Ascending aorta (tissue), 2 donors: ENCODE results near the gene FYN. TPM values are rescaled to one million over a fixed set of nuclear protein-coding genes. Genes with fewer than 3 reads are reported as not detected.

Source experiments
- DNase-seq, 2 donors: peaks; one replicate each; pipeline ENCODE4 v3.0.0-alpha.2; 2019; ENCODE audit warnings: low spot score in 2 of 2
- H3K27ac ChIP-seq, 2 donors: fragments of 200-600 bp; sonication (generic); one replicate each; pipeline ENCODE4 v1.5.1; 2016 to 2017; ENCODE audit warnings: mild to moderate bottlenecking in 1 of 2
- H3K27me3 ChIP-seq: fragments of 200-600 bp; sonication (generic); one replicate; pipeline ENCODE4 v1.5.1; 2017
- H3K36me3 ChIP-seq, 2 donors: fragments of 200-600 bp; sonication (generic); one replicate each; pipeline ENCODE4 v1.5.1; 2016
- H3K4me1 ChIP-seq, 2 donors: fragments of 200-600 bp; sonication (generic); one replicate each; pipeline ENCODE4 v1.5.1; 2016 to 2017; ENCODE audit warnings: mild to moderate bottlenecking in 1 of 2
- H3K4me3 ChIP-seq, 2 donors: fragments of 200-600 bp; sonication (generic); one replicate each; pipeline ENCODE4 v1.5.1; 2016 to 2017; ENCODE audit warnings: mild to moderate bottlenecking in 1 of 2
- H3K9me3 ChIP-seq, 2 donors: fragments of 200-600 bp; sonication (generic); one replicate each; pipeline ENCODE4 v1.5.1; 2016
- intact Hi-C: fragments of 100-400 bp; cut with DNase I; formaldehyde crosslinking; loops from one replicate; pipeline ENCODE4 v1.15.1; 2023
- total RNA-seq: library from RNA; depleted of rRNA; stranded (reverse); fragments of >200 nt; gene quantifications from one replicate; pipeline ENCODE4 v1.1.0, GENCODE V29; 2016
- TF ChIP-seq, protein P1 (sequence below), 3 experiments: fragments of 200-600 bp in 2 of 3; fragments of 450-650 bp in 1 of 3; sonication (generic) in 2 of 3; IDR thresholded peaks; one replicate each; pipeline ENCODE4 v1.5.1; 2016 to 2019; ENCODE audit warnings: antibody characterized with exemption in 3 of 3, mild to moderate bottlenecking in 1 of 3, moderate library complexity in 1 of 3

FYN gene
- total RNA-seq, 1 donor from 2014 or later, result 141 TPM

DNA sequence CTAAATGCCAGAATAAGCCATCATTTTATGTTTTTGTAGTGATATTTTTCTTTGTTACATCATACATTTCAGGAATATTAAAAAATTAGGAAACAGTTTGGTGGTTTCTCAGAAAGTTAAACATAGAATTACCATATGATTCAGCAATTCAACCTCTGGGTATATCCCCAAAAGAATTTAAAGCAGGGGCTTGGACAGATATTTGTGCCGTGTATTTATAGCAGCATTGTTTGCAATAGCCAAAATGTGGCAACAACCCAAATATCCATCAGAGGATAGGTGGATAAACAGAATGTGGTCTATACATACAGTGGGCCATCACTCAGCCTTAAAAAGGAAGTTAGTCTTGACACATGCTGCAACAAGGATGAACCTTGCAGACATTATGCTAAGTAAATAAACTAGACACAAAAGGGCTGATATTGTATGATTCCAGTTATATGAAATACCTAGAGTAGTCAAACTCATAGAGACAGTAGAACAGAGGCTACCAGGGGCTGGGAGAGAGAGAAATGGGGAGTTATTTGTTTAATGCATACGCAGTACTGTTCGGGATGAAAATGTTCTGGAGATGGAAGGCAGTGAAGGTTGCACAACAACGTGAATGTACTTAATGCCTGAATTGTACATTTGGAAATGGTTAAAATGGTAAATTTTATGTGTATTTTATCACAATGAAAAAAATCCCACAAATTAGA, 248.7 kb downstream of the FYN start:
- no peak for DNase-seq
- Histone ChIP-seq H3K4me3 (no peak overlapping the region), H3K36me3 (no peaks in the 10 kb centered on the region), H3K9me3 (no peaks in the 10 kb centered on the region), H3K27ac (no peak overlapping the region), H3K27me3 (no peaks in the 10 kb centered on the region), H3K4me1 (peaks cover 0 to 20% of the 10 kb centered on the region in 2 donors)
- TF ChIP-seq, protein P1, sequence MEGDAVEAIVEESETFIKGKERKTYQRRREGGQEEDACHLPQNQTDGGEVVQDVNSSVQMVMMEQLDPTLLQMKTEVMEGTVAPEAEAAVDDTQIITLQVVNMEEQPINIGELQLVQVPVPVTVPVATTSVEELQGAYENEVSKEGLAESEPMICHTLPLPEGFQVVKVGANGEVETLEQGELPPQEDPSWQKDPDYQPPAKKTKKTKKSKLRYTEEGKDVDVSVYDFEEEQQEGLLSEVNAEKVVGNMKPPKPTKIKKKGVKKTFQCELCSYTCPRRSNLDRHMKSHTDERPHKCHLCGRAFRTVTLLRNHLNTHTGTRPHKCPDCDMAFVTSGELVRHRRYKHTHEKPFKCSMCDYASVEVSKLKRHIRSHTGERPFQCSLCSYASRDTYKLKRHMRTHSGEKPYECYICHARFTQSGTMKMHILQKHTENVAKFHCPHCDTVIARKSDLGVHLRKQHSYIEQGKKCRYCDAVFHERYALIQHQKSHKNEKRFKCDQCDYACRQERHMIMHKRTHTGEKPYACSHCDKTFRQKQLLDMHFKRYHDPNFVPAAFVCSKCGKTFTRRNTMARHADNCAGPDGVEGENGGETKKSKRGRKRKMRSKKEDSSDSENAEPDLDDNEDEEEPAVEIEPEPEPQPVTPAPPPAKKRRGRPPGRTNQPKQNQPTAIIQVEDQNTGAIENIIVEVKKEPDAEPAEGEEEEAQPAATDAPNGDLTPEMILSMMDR (IDR thresholded peaks at IDR 0.05), result no peak
- intact Hi-C loops, result loop anchor here (2.0 to 5.0 kb wide), 2 partner anchors 18 to 142 kb away; partner anchors contain the start of gene REV3L

DNA sequence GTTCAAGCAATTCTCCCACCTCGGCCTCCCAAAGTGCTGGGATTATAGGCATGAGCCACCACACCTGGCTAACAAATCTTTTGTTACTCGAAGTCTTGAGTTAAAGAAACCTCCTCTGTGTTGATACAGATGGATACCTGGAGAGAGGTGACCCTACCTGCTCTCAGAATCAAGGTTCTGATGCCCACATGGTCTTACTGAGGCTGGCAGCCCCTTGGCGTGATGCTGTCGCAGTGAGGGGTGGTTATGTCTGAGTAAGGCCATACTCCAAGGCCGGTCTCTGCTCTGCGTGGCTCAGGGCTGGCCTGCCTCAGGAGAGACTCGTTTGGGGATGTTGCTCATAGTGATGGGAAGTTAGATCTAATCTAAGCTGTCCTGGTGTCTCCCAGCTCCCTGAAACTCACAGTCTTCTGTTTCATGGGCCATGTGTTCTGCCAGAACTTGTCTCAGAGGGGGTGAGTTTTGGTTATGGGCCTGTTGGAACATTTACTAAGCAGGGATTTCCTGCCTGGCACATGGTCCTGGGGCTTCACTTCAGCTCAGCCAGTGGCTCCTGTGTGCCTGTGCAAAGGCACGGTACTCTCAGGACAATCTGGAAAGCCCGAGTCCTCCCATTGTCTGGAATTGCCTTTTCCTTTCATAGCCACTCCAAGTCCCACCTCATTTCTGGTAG, 250.1 kb downstream of the FYN start:
- Histone ChIP-seq H3K4me3 (no peak overlapping the region), H3K9me3 (no peaks in the 10 kb centered on the region), H3K36me3 (no peaks in the 10 kb centered on the region), H3K27me3 (no peaks in the 10 kb centered on the region), H3K27ac (no peak overlapping the region), H3K4me1 (peaks cover 0 to 10% of the 10 kb centered on the region in 2 donors)
- TF ChIP-seq, protein P1 (IDR thresholded peaks at IDR 0.05), result no peak
- intact Hi-C loops, result no loop called here
- DNase-seq, result no peak

DNA sequence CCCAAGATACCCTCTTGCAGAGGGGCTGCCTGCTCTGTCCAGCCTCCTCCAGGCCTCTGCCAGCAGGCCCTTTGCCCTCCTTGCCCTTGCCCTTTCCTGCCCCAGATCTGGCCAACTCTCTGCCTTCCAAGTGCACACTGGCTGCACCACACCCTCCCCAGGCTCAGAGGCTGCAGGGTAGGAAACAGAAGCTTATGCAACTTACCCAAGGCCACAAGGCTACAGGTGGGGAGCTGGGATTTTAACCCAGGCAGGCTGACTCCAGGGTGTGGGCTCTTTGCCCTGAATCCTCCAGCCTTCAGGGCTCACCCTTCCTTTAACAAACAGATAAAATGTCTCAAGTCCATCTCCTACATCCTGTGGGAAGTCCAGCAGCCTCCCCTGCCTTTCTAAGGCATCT, 253.1 kb downstream of the FYN start:
- H3K27ac ChIP-seq, result no peak overlapping the region
- TF ChIP-seq, protein P1 (IDR thresholded peaks at IDR 0.05), result no peak
- H3K36me3 ChIP-seq, result no peaks in the 10 kb centered on the region
- no peak for DNase-seq
- no peaks in the 10 kb centered on the region for H3K9me3 ChIP-seq
- intact Hi-C loops, result no loop called here
- no peaks in the 10 kb centered on the region for H3K27me3 ChIP-seq
- peaks cover 0 to 2% of the 10 kb centered on the region in 2 donors for H3K4me1 ChIP-seq
- H3K4me3 ChIP-seq, result no peak overlapping the region

DNA sequence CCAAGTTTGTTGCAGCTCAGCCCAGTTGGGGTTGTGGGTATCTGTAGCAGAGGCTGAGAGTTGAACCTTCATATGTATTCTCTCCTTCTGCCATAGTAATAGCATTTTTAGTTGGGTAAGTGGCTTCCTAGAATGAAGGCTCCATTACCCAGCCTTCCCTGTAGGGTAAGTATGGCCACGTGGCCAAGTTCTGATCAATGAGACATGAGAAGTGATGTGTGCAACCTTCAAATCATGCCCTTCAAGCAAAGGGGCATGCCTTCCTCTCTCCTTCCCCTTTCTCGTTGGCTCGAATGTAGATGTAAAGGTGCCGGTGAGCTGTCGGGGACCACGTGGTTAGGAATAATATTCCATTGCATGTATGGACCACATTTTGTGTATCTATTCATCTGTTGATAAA, 254.8 kb downstream of the FYN start:
- TF ChIP-seq, protein P1 (IDR thresholded peaks at IDR 0.05), result no peak
- no peaks in the 10 kb centered on the region for H3K4me1 ChIP-seq
- H3K27me3 ChIP-seq, result no peaks in the 10 kb centered on the region
- no peak for DNase-seq
- no peaks in the 10 kb centered on the region for H3K9me3 ChIP-seq
- no peak overlapping the region for H3K27ac ChIP-seq
- no peak overlapping the region for H3K4me3 ChIP-seq
- intact Hi-C loops, result no loop called here
- H3K36me3 ChIP-seq, result no peaks in the 10 kb centered on the region

DNA sequence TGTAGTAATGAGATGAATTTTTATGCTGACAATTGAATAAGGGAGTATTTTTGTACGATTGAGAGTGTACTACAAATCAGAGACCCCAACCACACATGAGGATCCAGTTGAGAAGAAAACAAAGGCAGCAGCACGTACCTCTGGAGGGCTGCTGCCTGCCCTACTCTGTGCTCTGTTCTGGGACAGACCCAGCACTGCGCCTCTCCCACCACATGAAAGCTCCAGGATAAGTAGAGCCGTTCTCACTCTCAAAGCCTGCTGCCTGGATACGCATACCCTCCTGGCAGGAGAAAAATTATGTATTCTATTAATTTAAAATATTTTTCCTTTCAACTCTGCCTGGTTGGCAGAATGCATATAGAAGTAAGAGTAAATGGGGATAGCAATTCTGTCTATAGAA, 256.1 kb downstream of the FYN start:
- Histone ChIP-seq H3K36me3 (no peaks in the 10 kb centered on the region), H3K4me3 (no peak overlapping the region), H3K4me1 (no peaks in the 10 kb centered on the region), H3K9me3 (no peaks in the 10 kb centered on the region), H3K27me3 (no peaks in the 10 kb centered on the region), H3K27ac (no peak overlapping the region)
- DNase-seq, result no peak
- TF ChIP-seq, protein P1 (IDR thresholded peaks at IDR 0.05), result no peak
- intact Hi-C loops, result no loop called here
